AG09309 (cell line): ENCODE measurements around the gene NYAP2.

Source experiments
- DNase-seq: peaks from one replicate; pipeline ENCODE4 v3.0.0-alpha.2; 2010; ENCODE audit warnings: low read depth
- H3K4me3 ChIP-seq: 2 replicates; pipeline ENCODE4 v1.5.1; 2011; ENCODE audit warnings: mild to moderate bottlenecking, low read depth, low read length, moderate library complexity; ENCODE audit not compliant: control insufficient read depth
- TF ChIP-seq, protein P1 (sequence below): IDR thresholded peaks from 2 replicates; pipeline ENCODE4 v1.5.1; 2011; ENCODE audit warnings: mild to moderate bottlenecking, low read depth, low read length, inconsistent platforms; ENCODE audit not compliant: insufficient read depth, control insufficient read depth; ENCODE audit errors: missing control alignments

NYAP2 gene

DNA sequence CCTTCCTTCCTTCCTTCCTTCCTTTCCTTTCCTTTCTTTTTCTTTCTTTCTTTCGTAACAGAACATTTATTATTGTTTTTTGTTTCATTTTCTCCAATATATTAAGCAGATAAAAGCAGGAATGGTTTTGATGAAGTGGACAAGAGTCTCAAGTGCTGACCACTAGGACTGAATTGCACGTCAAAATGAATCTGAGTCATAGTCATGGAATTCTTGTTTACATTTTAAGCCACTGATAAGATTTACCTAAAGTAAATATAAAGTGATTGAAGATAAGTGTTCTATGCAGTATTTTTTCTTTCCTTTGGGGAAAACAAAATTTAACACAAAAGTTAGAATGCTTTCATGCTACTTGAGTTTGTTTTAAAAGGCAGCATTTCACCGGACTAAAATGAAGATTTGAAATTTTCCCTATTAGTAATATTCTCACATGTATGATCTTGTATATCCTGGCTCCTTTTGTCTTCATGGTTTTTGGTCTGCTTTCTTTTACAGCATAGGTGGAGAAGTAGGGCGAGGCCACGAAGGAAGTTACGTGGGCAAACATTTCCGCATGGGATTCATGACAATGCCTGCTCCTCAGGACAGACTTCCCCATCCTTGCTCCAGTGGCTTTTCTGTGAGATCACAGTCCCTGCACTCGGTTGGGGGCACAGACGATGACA lies 113.5 kb downstream of the NYAP2 start:
- TF ChIP-seq, protein P1, sequence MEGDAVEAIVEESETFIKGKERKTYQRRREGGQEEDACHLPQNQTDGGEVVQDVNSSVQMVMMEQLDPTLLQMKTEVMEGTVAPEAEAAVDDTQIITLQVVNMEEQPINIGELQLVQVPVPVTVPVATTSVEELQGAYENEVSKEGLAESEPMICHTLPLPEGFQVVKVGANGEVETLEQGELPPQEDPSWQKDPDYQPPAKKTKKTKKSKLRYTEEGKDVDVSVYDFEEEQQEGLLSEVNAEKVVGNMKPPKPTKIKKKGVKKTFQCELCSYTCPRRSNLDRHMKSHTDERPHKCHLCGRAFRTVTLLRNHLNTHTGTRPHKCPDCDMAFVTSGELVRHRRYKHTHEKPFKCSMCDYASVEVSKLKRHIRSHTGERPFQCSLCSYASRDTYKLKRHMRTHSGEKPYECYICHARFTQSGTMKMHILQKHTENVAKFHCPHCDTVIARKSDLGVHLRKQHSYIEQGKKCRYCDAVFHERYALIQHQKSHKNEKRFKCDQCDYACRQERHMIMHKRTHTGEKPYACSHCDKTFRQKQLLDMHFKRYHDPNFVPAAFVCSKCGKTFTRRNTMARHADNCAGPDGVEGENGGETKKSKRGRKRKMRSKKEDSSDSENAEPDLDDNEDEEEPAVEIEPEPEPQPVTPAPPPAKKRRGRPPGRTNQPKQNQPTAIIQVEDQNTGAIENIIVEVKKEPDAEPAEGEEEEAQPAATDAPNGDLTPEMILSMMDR, result no peak
- H3K4me3 ChIP-seq, result no peak overlapping the region
- peak; percentile 2 for DNase-seq

DNA sequence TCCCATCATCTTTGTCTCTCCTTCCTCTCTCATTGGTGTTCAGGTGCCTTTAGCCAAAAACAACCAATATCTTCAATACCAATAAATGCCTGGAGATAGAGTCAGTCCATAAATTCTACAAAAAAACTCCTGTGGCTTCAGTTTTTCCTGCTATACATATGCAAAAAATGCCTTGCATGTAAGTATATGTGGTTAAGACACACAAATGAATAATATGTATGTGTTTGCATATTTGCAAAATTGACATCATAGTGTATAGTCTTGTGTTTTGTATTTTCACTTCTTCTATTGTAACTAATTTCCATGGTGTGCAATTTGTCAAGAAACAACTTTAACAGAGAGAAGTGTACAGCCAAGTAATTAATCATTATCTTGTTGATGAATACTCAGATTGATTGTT lies 115.5 kb downstream of the NYAP2 start:
- H3K4me3 ChIP-seq, result no peak overlapping the region
- no peak for DNase-seq
- TF ChIP-seq, protein P1, result no peak

- no peak for DNase-seq
- no peak overlapping the region for H3K4me3 ChIP-seq
- TF ChIP-seq, protein P1, result no peak
Measured at GRCh38 chr2:225526760-225527390, 127.4 kb downstream of the NYAP2 start.

- TF ChIP-seq, protein P1, result no peak
- no peak overlapping the region for H3K4me3 ChIP-seq
- no peak for DNase-seq
Measured at GRCh38 chr2:225531559-225531958, 132.0 kb downstream of the NYAP2 start.

- TF ChIP-seq, protein P1, result no peak
- DNase-seq, result no peak
- no peak overlapping the region for H3K4me3 ChIP-seq
Measured at GRCh38 chr2:225532096-225532495, 132.6 kb downstream of the NYAP2 start.

DNA sequence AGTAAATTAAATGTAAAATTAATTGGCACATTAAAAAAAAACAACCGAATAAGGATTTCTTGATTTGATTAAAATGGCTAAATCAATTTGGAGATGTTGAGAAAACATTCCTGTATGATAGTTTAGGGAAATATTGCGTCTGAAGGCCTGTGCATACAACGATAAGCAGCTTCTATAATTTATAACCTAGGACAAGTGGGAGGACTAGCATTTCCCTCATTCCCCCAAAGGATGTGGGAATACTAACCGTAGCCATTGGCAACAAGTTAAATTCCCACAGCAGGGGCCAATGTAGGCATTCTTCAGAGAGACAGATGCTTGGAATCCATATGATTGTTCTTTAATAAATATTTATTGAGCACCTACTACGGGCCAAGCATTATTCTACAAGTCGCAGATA lies 134.5 kb downstream of the NYAP2 start:
- TF ChIP-seq, protein P1, result no peak
- no peak overlapping the region for H3K4me3 ChIP-seq
- no peak for DNase-seq
